ENCODE measurements around the gene FSTL3.

Gene FSTL3

DNA sequence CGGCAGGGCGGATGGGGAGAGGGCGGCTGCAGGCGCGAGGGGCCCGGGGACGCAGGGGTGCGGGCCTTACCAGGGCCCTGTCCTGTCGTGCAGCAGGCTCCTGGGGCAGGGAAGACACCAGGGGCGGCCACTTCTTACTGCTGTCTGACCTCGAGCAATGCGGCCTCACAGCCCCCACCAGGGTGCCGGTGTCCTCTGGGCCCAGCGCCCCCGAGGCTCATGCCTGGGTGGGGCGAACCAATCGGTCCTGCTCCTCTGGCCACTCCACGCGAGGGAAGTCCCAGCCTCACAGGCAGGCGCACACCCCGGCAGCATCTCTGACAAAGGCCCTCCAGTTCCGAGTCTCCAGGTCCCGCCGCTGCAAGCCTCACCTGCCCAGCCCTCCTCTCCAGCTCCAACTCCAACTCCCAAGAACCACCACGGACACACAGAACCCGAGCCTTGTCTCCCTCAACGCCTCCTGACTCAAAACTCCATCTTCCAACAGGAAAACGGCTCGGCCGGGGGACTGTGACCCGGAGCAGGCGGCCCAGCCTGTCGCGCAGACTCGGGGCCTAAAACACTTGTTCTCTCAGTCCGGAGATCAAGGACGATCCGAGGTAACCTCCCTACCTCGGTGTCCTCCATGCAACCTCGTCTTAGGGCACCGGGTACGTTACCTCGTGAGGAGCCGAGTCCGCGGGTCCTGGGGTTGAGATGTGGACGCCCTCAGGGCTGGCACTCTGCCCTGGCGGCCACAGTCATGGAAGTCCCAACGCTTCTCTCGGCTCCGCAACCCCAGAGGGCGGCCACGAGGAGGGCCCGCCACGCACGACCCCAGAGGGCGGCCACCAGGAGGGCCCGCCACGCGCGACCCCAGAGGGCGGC, 30.0 kb upstream of the FSTL3 start:
- DNase-seq (ENCODE audit: low spot score), result no peak

DNA sequence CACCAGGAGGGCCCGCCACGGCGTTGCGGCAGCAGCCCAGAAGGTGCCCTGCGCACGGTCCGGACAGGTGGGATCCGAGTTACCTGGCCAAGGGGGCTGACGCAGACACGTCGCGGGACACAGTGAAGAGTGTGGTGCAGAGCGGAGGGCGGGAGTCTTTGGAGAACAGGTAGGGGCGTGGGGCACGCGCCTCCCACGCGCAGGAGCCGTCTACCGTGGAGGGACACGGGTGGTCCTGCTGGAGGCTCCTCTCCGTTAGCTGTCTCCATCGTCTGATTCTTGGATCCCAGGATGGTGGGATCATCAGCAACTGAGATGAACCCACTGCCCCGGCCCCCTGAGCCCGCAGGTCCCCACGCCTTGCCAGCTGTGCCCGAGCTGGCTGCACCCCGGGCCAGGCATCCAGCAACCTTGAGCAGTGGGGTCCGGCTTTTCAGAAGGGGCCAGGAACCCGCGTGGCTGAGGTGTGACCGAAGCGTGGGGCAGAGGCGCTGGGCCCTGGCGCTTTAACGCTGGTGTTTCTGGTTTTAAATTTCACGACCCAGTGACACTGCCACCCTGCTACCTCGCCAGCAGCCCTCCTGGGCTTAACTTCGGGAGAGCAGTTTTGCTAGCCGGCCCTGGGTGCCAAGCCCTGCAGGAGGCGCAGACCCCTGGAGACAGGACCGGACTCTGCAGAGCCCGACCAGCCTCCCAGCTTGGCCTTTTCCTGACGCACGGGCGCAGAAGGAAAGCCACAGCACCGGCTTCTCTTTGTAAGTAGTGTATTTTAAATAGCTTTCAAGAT, 29.2 kb upstream of the FSTL3 start:
- no peak for DNase-seq (ENCODE audit: low spot score)

DNA sequence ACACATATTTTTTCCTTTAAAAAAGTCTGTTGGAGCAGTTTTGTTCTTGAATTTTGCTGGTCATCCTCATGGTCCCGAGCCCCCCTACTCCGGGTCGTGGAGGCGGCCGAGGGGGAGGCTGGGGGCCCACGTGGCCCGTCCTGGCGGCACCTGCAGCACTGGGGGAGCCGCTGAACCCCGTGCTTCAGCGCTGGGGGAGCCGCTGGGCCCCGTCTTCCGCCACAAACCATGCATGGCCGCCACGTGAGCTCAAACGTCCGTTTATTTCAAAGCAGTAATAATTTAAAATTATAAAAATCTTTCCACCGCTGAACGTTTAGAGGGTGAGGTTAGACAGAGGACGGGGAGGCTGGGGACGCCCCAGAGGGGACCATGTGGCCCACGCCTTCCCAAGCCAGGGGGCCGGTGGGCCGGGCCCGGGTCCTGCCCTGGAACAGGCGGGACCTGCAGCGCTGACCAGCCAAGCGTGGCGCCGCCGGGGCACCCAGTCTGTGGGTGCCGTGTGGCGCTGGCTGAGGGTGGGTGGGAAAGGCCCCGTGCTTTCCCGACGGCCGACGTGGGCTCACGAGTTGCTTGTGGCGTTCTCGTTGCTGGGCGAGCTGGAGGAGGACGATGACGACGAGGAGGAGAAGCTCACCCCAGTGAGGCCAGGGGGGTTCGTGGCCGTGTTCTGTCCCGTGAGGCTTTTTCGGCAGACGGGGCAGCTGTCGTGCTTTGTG, 28.5 kb upstream of the FSTL3 start:
- no peak for DNase-seq (ENCODE audit: low spot score)

DNA sequence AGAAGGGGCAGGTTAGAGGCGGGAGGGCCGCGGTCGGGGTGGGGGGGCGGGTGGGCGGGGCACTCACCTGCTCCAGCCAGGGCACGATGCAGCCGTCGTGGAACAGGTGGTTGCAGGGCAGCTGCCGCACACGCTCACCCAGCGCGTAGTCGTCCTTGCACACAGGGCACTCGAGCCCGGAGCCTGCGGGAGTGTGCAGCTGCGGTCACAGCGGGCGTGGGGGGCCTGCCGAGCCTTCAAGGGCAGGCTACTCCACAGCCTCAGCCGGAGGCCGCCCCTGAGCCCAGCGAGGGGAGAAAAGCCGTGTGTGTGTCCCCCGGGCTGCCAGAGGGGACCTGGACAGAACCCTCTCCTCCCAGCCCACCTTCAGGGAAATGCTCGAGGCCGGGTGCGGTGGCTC, 27.9 kb upstream of the FSTL3 start:
- no peak for DNase-seq (ENCODE audit: low spot score)

DNA sequence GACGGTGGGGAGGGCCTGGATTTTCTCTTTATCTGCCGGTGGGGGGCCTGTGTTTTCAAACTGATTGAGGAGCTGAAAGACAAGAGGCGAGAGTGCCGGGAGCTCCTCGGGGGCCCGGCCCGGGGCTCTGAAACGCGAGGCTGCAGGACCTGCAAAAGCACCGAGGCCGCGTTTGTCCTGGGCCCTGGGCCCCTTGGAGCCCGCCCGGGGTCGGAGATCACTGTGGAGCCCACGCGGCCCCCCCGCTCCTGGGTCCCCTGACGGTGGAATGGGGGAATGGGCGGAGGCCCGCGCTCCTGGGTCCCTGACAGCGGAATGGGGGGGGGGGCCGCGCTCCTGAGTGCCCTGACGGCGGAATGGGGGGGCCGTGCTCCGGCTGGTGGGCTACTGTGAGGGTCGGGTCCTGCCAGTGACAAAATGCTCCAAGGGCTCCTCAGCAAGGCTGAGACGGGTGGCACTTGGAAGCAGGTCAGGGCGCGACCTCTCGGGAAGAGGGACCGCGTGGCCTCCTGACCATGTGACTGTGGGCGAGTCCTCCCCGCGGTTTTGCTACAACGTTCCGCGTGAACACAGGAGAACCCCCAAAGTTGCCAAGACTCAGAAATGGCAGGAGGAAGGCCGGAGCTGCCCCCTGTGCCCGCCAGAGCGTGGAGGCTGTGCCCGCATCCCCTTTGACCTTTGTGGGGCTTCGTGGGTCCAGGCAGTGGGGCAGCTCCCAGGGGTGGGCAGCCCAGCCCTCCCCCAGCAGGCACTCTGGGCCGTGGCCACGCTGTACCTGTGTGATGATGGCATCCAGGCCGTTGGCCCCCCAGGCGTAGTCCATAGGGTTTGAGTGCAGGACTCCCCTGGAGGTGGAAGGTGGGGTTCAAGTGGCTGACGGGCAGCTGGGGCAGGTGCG, 27.0 kb upstream of the FSTL3 start:
- DNase-seq (ENCODE audit: low spot score), result no peak

DNA sequence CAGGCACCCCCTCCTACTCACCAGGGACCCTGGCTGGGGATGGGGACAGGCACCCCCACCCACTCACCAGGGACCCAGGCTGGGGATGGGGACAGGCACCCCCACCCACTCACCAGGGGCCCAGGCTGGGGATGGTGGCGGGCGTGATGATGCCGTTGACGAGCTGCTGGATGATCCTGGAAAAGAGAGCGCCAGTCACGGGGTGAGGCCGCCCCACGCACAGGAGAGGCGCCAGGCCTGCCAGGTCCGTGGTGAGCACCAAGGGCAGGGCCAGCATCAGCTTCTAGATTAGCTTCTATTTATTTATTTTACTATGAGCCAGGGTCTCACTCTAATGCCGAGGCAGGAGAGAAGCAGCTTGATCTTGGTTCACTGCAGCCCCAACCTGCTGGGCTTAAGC, 26.1 kb upstream of the FSTL3 start:
- no peak for DNase-seq (ENCODE audit: low spot score)

DNA sequence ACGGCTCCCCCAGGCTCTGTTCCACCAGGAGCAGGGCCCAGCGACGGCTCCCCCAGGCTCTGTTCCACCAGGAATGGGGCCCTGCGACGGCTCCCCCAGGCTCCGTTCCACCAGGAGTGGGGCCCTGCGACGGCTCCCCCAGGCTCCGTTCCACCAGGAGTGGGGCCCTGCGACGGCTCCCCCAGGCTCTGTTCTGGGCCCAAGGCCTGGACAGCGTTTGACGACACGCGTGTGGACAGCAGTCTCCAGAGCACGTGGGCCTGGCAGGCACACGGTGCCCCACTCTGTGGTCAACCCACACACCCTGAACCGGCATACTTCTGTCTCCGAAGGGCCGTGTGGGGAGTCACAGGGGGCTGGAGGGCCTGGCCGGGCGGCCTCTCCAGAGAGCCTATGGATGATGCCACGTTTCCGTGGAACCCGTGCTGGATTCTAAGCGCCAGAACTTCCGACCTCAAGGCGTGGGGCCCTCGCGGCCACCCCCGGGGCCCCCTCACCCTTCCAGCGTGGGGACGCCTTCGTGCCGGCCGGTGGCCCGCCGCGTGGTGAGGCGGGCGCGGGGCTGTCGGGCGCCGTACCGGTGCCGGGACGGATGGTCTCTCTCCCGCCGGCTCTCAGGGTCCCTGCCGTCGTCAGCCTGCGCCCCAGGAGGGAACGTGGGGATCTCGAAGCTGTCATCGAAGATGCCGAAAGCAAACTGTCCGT, 24.9 kb upstream of the FSTL3 start:
- DNase-seq (ENCODE audit: low spot score), result no peak

DNA sequence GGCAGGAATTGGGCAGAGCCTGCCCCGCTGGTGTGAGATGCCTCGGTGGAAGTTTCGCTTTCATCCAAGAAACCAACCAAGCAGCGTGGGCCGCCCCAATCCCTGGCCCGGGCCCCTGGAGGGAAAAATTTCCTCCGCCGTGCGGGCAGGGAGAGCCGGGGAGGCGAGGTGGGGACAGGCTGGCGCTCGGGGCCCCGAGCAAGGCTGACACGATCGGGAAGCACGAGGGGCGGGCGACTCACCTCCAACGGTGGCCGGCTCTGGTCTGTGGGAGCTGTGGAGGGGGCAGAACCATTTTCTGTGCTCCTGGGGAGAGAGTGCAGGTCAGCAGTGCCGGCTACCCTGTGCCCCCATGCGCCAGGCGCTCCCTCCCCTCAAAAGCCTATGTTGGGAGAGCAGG, 24.2 kb upstream of the FSTL3 start:
- no peak for DNase-seq (ENCODE audit: low spot score)

DNA sequence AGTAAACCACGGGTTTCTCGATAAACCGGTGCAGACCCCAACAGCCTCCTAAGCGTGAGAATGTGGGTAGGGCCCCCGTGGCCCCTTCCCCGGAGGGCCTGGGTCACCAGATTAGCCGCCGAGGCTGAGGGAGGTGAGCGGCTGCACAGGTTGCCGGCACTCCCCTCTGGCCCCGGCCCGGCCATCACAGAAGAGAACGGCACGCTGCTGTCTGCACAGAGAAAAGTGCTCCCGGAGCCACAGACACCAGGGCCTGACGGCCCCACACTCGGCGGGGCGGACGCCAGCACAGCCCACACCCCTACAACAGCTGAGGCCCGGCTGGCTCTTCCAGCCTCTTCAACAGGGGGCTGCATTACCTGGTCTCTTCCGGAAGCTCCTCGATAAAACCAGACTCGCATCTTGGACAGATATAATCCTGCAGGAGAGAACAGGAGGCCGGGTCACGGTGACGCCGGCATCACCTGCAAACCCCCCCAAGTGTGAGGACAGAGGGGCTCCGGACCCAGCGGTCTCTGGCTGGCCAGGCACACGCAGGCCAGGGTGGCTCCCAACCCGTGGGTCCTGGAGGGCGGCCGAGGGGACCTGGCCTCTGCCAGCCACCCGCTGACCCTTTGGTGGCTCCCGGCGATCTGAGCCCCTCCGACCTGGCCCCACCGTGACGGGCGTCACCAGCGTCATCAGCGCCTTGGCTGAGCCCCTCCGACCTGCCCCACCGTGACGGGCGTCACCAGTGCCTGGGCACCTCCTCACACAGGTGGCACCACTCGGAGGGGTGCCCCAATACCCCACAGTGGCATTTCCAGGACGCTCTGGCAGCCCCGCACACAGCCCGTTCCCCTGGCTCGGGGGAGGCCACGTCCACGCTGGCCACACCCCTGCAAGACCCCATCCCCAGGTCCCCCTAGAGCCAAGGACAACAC, 23.5 kb upstream of the FSTL3 start:
- DNase-seq (ENCODE audit: low spot score), result no peak

DNA sequence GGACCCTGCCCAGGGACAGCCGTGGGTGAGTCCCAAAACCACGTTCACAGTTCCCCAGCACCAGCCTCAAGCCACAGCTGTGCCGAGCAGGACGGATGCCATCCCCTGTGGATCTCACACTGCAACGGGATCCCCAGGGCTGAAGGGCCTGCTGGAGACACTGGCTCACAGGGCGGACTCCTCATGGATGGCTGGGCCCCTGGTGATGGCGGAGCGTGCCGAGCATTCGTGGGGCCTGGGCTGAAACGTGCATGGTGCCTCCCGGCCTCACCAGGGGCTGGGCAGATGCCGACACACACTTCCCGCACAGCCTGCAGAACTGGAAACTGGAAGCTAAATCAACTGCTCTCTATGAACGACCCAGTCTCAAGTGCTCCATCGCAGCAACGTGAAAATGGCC, 22.8 kb upstream of the FSTL3 start:
- DNase-seq (ENCODE audit: low spot score), result no peak

DNA sequence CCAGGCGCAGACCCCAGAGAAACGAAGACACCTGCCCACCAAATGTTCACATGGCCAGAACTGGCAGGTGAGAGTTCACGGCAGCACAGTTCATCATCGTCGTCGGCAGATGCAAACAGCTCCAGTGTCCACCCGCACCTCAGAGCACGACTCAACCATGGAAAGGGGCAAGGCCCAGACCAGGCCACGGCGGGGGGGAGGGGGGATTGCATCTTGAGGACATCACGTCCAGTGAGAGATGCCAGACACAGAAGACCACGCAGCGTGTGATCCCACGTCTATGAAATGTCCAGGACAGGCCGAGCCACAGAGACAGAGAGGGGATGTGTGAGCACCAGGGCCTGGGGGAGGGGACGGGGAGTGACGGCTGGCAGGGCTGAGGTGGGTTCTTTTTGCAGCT, 20.5 kb upstream of the FSTL3 start:
- DNase-seq (ENCODE audit: low spot score), result no peak

DNA sequence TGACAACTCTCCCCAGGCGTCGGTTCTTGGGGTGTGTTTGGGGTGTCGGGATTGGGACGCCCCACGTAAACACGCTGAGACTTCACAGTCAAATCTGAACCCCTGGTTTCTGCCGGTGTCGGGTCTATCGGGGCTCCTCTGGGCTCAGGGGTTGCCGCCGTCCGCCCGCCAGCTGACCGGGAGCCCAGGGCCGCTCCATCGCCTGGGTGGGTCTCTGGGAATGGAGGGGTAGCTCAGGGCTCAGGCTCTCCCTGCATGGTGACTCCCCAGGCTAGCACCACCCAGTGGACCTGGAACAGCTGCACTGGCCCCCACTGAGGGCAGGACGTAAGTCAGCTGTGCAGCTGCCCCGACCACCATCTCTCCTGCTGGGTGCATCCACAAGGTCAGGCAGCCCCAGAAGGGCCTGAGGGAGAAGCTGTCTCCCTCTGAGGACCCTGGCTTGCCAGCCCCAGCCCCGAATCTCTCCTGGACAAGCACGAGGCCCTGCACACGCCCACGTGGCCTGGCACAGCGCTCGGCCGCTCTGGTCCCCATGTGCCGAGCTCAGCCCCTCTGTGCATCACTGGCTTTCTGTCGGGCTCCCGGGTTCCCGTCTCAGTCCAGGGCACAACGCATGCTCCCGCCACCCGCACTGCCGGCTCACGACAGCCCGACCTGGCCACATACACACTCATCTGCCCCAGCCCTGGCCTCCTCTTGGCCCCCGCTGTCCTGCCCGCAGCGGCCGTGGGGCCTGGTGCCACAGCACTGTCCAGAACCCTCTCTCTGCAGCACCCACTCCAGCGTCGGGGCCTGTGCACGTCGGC, 19.2 kb upstream of the FSTL3 start:
- DNase-seq (ENCODE audit: low spot score), result no peak

DNA sequence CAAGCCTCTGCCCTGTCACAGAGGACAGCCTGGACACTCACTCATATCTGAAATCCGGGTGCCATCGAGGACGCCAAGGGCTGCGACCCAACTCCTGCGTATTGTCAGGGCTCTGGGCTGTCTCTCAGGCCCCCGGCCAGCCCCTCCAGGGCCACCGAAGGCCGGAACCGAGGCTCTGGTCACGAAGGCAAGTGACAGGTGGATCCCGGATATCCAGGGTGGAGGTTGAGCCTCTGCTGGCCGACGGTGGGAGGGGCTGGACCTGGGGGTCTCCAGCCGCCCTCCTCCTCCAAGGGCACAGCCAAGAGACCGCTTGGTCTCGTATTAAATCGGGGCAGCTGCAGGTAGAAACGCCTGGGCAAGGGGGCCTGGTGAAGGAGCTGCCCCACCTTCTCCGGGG, 18.6 kb upstream of the FSTL3 start:
- DNase-seq (ENCODE audit: low spot score), result no peak

DNA sequence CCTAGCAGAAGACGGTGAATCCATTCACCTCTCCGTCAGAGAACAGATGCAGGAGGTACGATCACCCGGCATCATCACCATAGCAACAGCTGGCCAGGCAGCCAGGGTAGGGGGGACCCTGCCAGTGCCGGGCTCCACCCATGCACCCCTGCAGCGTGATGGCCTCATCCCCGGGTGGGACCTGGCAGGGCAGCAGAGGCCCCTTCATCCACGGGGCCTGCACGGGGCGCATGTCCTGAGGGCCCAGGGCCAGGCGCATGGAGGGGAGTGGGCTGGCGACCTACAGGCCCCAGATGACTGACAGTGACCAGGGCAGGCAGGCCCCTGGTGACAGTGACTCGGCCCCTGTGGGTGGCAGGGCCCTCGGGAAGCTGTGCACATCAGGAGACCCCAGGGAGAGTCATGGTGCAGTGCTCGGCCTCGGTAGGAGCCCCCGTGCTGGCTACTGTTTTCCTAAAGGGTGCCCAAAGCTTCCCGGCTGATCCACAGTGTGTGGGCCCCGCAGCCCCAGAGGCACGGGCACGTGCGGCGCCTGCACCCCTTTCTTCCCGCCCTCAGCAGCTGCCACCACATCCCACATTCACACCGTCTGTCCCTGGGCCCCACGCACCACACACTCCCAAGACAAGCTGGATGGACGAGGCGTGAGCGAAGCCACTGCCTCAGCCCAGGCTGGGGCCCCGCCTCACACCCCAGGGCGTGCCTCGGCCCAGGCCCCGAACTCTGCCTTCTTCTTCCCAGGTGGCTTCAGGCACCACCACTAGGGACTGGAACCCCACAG, 17.9 kb upstream of the FSTL3 start:
- DNase-seq (ENCODE audit: low spot score), result no peak

DNA sequence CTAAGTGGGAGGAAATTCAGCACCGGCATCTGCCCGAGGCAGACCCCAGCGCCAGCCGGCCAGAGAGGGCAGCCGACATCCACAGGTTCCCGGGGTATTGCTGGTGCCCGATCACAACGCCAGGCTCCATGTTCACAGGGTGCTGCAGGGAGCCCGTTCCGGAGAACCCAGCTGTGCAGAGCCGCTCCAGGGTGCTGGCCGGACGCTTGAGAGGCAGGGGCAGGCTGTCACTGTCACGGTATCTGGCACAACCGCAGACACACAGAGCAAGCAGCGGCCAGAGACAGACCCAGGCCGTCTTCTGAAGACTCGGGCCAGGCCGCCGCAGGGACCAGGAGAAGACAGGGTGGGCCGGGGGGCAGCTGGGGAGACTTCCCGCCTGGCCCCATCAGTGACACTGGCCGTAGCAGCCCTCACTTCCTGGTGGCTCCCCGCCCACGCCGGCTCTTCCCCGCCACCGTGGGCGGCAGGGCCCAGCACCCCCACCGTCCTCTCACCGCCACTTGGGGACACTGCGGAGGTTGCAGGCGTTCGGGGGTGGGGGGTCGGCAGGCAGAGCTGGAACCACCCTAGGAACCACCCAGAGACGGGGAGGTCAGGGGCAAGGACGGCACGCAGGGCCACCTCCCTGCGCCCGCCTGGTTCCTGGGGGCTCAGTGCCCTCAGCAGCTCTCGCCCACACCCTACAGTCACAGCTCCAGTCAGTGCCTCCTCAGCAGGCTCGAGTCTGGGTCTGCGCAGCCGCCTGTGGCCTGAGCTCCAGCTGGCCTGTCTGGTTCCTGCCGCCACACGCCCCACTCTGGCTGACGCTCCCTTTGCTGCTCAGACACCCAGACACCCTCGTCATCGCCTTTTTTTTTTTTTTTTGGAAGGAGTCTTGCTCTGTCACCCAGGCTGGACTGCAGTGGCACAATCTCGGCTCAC, 17.0 kb upstream of the FSTL3 start:
- DNase-seq (ENCODE audit: low spot score), result peak; percentile 72

DNA sequence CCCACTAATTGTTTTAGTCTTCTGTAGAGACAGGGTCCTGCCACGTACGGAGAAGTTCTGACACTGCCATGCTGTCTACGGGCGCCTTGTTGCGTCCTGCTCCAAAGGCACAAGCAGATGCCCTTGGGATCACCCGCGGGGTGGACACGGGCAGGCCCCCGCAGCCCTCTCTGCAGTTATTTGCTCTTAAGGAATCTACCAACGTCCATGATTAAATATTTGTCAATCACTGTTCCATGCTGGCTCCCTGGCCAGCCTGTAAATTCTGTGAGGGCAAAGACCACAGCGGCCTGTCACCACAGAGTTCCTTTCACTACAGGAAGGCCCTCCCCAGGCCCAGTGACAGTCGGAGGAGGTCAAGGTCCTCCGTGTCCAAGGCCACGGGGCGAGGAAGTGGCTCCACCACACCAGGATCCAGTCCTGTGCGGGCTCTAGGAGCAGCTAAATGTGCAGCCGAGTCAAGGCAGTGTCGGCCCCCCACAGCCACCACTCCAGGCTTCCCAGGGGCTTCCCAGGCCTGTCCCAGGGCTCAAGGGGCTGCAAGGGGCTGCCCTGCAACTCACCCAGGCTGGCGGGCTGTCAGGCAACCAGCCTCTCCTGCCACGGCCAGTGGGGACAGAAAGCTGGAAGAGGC, 15.3 kb upstream of the FSTL3 start:
- DNase-seq (ENCODE audit: low spot score), result no peak

Data from CD4-positive, alpha-beta T cell treated with Interleukin-2 at 100 ng/mL for 4 hours (primary cell).